CD4-positive, alpha-beta T cell treated with Interleukin-4 for 1 hour (primary cell): Measurements from ENCODE around the gene NEU2.

ENCODE experiments used
- DNase-seq, 2 donors: peaks; one replicate each; pipeline ENCODE4 v3.0.0-alpha.2; 2020 to 2022

Gene NEU2

DNA sequence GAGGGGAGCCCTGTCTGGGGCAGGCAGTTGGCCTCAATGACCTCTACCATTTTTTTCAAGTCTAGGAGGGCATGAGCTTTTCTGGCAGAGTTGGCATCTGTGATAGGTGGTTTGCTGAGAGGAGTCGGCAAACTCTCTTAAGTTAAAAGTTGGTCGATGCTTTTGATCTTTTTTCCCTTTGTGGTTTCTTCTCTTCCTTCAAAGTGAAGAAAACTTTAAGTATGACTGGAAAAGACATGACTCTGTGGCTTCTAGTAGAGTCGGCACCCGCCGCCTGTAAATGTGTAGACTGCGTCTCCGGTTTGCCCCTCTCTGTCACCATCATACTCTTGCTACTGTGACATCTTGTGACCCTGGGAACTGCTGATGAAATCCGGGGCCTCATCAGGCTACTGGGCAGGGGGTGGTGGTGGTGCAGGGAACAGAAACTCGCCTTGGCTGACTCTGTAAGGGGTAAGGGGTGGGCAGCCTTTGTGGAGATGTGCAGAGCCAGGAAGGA is 48.8 kb downstream of the NEU2 start:
- peak; percentile 47 to 56 for DNase-seq

DNA sequence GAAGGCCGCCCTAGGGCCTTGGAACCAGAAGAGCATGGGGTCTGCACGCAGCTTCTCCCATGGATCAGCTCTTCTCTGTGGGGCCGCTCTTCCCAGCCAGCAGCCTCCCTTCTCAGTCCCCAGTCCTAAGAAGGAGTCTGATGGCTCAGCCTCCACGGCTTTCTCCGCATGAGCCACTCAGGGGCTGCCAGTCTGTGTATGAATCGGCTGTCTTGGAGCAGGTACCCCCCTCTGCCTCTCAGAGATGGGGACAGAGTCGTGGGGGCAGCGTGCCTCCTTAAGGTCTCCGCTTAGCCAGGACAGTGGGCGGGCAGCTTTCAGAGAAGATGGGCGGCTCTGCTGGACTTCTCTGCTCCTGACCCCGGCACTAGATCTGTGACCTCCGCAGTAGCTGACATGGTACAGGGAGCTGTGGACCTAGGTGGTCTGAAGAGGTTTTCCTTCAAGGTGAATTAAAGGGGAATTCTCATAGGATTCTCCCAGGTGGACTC is 49.3 kb downstream of the NEU2 start:
- no peak for DNase-seq

- peak in 1 of 2 donors; percentile 10 for DNase-seq
These were observed 49.9 kb downstream of the NEU2 start for GRCh38 chr2:233082222-233082930.

DNA sequence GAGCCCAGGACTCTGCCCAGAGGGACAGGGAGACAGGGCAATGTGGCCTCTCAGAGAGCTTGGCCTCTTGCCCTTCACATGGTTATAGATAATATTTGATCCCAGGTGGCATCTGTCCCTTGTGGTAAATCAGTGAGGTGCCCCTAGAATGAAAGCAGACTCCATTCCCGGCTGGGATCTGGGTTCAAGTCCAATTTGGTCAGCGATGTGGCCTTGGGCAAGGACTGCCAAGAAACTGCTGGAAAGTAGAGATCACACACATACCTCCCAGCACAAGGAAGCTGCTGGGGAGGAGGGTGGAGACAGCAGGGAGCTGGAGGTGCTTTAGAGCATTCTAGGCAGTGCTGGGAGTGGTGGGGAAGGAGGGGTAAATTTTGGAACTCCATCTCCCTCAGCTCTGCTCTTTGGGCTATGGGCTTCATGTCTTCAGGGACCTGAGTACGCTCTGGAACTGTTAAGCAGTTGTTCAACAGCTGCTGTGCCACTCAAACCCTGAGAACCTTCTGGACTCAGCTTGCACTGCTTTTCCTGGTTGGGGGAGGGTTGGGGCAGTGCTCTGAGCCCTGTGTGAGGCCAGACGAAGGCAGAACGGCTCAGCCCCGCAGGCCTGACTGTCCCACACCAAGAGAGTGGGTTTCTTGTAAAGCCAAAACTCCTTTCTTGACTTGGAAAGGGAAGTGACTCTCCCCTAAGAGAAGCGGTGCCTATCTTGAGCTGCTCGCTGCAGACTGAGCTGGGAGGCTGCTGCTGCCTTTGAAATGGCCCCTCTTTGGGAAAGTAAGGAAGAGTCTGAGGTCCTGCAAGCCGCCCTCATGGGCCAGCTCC is 50.7 kb downstream of the NEU2 start:
- DNase-seq = peak in 1 of 2 donors; percentile 11

- peak in 1 of 2 donors; percentile 6 for DNase-seq
These were observed 51.3 kb downstream of the NEU2 start for GRCh38 chr2:233083782-233084181.

DNA sequence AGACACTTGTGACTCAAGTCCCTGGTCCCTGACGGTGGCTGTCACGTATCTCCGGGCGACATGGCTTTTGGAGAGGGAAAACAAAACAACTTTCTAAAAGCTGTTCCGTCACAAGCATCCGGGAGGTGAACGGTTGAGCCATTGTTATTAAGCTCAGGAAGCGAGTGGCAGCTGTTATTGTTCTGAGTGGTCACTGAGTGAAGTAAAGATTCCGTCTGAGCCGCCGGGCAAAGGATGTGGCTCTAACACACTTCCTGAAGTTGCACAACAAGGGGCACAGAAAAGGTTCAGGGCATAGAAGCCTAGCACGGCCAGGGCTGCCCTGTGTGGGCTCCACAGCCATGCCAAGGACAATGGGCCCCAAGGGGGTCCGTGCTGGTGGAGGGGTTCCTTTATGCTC is 52.0 kb downstream of the NEU2 start:
- DNase-seq = peak; percentile 70 to 81
